HL-60 (cell line): ENCODE data around the gene MAGIX.

Experiments
- DNase-seq, 2 experiments: peaks; one replicate each; pipeline ENCODE4 v3.0.0-alpha.2; 2010 to 2020; ENCODE audit warnings: low read depth in 1 of 2, low spot score in 1 of 2
- H3K27ac ChIP-seq: fragments of 250-450 bp; sonication (Bioruptor Pico); replicated peaks from 2 replicates; pipeline ENCODE4 v1.5.1; 2020; ENCODE audit warnings: mild to moderate bottlenecking, moderate library complexity
- H3K27me3 ChIP-seq: fragments of 250-450 bp; sonication (Bioruptor Pico); 2 replicates; pipeline ENCODE4 v1.5.1; 2021; ENCODE audit warnings: mild to moderate bottlenecking, moderate library complexity; ENCODE audit not compliant: insufficient read depth, poor library complexity, severe bottlenecking
- H3K4me3 ChIP-seq: replicated peaks from 2 replicates; pipeline ENCODE4 v1.5.1; 2011; ENCODE audit warnings: mild to moderate bottlenecking, control low read depth, low read length; ENCODE audit not compliant: insufficient read depth
- GABPA ChIP-seq: IDR thresholded peaks from 2 replicates; pipeline ENCODE4 v1.6.1; 2012; ENCODE audit warnings: low read depth
- POLR2AphosphoS5 ChIP-seq: IDR thresholded peaks from 2 replicates; pipeline ENCODE4 v1.6.1; 2012; ENCODE audit warnings: low read depth
- SPI1 ChIP-seq: IDR thresholded peaks from 2 replicates; pipeline ENCODE4 v1.6.1; 2012; ENCODE audit warnings: low read depth, mild to moderate bottlenecking, borderline replicate concordance
- TF ChIP-seq, protein P1 (sequence below): IDR thresholded peaks from one replicate; pipeline ENCODE4 v1.5.1; 2011; ENCODE audit warnings: low read length, control low read depth, inconsistent platforms; ENCODE audit not compliant: insufficient read depth
- TF ChIP-seq, protein P2 (sequence below): IDR thresholded peaks from 2 replicates; pipeline ENCODE4 v1.6.1; 2012; ENCODE audit warnings: low read depth; ENCODE audit not compliant: insufficient replicate concordance

The MAGIX gene

DNA sequence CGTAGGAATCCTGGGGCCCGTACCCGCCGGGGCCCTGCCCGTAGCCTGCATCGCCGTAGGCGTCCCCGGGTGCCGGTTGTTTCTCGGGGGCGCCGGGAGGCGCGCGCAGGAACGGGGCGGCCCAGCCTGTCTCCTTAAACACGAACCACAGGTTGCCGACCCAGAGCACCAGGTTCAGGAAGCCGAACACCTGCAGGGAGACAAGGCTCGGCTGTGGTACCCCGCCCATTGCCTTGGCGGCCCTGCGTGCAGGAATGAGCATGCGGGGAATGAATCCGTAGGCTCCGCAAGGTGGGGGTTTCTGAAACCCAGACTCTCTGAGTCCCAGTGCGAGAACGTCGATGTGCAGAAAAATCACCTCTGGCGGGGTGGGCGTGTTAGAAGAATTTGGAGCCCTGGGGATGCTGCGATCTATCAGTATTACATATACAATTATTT lies 29.0 kb downstream of the MAGIX start:
- Histone ChIP-seq H3K27ac (peak overlapping the region; percentile 90), H3K27me3 (no peaks in the 10 kb centered on the region), H3K4me3 (peak overlapping the region; percentile 61)
- no peak for DNase-seq
- TF ChIP-seq, protein P1, sequence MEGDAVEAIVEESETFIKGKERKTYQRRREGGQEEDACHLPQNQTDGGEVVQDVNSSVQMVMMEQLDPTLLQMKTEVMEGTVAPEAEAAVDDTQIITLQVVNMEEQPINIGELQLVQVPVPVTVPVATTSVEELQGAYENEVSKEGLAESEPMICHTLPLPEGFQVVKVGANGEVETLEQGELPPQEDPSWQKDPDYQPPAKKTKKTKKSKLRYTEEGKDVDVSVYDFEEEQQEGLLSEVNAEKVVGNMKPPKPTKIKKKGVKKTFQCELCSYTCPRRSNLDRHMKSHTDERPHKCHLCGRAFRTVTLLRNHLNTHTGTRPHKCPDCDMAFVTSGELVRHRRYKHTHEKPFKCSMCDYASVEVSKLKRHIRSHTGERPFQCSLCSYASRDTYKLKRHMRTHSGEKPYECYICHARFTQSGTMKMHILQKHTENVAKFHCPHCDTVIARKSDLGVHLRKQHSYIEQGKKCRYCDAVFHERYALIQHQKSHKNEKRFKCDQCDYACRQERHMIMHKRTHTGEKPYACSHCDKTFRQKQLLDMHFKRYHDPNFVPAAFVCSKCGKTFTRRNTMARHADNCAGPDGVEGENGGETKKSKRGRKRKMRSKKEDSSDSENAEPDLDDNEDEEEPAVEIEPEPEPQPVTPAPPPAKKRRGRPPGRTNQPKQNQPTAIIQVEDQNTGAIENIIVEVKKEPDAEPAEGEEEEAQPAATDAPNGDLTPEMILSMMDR = no peak
- TF ChIP-seq SPI1 (no peak), GABPA (no peak), POLR2AphosphoS5 (no peak; the same call in 1 of the 2 replicates)
- TF ChIP-seq, protein P2, sequence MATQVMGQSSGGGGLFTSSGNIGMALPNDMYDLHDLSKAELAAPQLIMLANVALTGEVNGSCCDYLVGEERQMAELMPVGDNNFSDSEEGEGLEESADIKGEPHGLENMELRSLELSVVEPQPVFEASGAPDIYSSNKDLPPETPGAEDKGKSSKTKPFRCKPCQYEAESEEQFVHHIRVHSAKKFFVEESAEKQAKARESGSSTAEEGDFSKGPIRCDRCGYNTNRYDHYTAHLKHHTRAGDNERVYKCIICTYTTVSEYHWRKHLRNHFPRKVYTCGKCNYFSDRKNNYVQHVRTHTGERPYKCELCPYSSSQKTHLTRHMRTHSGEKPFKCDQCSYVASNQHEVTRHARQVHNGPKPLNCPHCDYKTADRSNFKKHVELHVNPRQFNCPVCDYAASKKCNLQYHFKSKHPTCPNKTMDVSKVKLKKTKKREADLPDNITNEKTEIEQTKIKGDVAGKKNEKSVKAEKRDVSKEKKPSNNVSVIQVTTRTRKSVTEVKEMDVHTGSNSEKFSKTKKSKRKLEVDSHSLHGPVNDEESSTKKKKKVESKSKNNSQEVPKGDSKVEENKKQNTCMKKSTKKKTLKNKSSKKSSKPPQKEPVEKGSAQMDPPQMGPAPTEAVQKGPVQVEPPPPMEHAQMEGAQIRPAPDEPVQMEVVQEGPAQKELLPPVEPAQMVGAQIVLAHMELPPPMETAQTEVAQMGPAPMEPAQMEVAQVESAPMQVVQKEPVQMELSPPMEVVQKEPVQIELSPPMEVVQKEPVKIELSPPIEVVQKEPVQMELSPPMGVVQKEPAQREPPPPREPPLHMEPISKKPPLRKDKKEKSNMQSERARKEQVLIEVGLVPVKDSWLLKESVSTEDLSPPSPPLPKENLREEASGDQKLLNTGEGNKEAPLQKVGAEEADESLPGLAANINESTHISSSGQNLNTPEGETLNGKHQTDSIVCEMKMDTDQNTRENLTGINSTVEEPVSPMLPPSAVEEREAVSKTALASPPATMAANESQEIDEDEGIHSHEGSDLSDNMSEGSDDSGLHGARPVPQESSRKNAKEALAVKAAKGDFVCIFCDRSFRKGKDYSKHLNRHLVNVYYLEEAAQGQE = no peak

DNA sequence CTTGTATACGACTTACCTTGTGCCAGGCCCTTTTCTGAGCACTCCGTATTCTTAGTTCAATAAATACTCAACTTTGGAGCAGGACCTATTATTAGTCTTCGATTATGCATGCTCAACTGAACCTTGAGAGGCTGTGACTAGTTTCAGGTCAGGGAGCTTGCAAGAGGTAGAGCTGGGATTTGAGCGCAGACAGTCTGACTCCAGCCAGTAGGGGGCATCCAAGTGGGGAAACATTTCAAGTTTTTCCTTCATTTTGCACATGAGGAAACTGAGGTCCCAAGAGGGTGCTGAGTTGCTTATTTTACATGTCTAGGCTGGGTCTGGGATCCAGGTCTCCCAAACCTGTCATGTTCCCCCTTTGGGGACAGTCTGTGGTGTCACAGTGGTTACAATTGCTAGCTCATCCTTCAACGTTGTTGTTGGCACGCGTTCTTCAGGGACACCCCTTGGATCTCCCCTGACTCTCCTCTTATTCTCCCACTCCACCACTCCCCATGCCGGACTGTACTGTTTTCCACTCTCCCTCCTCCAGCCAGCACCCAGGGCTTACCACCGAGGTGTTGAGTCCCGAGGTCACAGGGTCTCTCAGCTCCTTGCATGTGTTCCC lies 30.3 kb downstream of the MAGIX start:
- TF ChIP-seq POLR2AphosphoS5 (no peak), GABPA (no peak), SPI1 (no peak)
- TF ChIP-seq, protein P1 = peak; percentile 44
- TF ChIP-seq, protein P2 = no peak
- peak in 1 of 2 experiments; percentile 37 for DNase-seq
- Histone ChIP-seq H3K27me3 (no peaks in the 10 kb centered on the region), H3K4me3 (no peak overlapping the region), H3K27ac (no peak overlapping the region)

DNA sequence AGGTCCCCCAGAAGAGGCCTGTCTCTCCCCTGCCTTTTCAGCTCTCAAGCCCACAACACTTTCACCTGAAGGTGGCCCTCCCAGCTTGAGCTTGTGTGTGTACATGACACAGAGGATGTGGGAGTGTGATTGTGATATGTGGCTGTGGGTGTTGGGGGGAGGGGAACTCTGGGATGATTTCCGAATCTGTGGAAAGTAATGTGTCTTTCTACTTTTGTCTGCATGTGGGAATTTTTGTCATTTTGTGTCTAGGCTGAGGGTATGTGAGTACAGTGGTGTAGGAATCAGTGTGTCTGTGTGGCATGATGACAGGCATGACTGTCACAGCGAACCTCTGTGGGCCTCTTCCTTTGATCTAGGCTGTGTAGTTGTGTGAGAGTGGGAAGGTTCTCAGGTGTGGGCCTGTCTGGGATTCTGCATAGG lies 31.0 kb downstream of the MAGIX start:
- no peak for DNase-seq
- Histone ChIP-seq H3K4me3 (no peak overlapping the region), H3K27ac (no peak overlapping the region), H3K27me3 (no peaks in the 10 kb centered on the region)
- no peak for TF ChIP-seq GABPA
- TF ChIP-seq POLR2AphosphoS5 = no peak
- TF ChIP-seq, protein P1 = no peak

DNA sequence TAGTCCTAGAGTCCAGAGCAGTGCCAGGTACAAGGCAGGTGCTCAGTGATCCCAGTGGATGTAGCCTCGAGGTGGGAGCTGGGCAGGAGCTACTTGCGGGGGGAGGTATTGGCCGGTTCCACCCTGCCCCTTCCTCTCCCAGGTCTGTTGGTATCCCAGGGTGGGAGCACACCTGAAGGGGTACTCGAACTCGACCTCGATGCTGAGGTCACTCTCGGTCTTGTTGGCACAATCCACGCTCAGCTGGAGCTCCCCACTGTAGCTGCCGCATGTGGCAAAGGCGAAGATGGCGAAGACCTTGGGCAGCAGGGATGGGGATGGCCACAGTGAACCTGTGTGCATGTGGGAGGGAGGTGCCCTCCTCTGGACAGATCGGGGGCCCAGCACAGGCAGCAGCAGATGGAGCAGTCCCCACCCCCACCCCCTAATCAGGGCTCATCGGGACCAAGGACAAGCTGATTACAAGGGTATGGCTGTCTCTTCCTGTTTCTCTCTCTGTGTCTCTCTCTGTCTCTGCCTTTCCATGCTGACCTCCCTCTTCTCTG lies 35.1 kb downstream of the MAGIX start:
- Histone ChIP-seq H3K27me3 (no peaks in the 10 kb centered on the region), H3K27ac (no peak overlapping the region)

More for the DNA sequence above, 35.1 kb downstream of the MAGIX start:
- TF ChIP-seq, protein P2 = no peak
- no peak overlapping the region for H3K4me3 ChIP-seq
- no peak for DNase-seq
